Transverse colon (tissue), 4 donors: ENCODE data around the gene CACNA1E. TPM values are rescaled to one million over a fixed set of nuclear protein-coding genes. Genes with fewer than 3 reads are reported as not detected.

Source experiments
- DNase-seq: peaks from one replicate; pipeline ENCODE4 v3.0.0-alpha.2; 2019
- H3K27ac ChIP-seq, 4 donors: fragments of 200-600 bp; sonication (generic); 2 replicates each; pipeline ENCODE4 v1.5.1; 2016 to 2018; ENCODE audit warnings: inconsistent platforms in 4 of 4
- H3K27me3 ChIP-seq: fragments of 200-600 bp; sonication (generic); 2 replicates; pipeline ENCODE4 v1.5.1; 2017; ENCODE audit warnings: inconsistent platforms
- H3K36me3 ChIP-seq, 4 donors: fragments of 200-600 bp; sonication (generic); 2 replicates each; pipeline ENCODE4 v1.5.1; 2017 to 2019; ENCODE audit warnings: inconsistent platforms in 4 of 4
- H3K4me1 ChIP-seq, 4 donors: fragments of 200-600 bp; sonication (generic); 2 replicates each; pipeline ENCODE4 v1.5.1; 2017 to 2020; ENCODE audit warnings: inconsistent platforms in 4 of 4
- H3K4me3 ChIP-seq, 4 donors: fragments of 200-600 bp; sonication (generic); 1 replicate in 1 of 4; 2 replicates in 3 of 4; pipeline versions ENCODE4 v1.5.1 to v1.6.1; 2017 to 2019; ENCODE audit warnings: inconsistent platforms in 4 of 4
- H3K9me3 ChIP-seq, 2 donors: fragments of 200-600 bp; sonication (generic); 2 replicates each; pipeline ENCODE4 v1.5.1; 2017 to 2019; ENCODE audit warnings: inconsistent platforms in 2 of 2
- EP300 ChIP-seq: sonication (generic); formaldehyde crosslinking; IDR thresholded peaks from one replicate; pipeline ENCODE4 v1.6.1; 2017; ENCODE audit warnings: antibody characterized with exemption, low read depth
- POLR2A ChIP-seq: fragments of 450-650 bp; IDR thresholded peaks from one replicate; pipeline ENCODE4 v1.6.1; 2016; ENCODE audit warnings: antibody characterized with exemption, mild to moderate bottlenecking, moderate library complexity
- POLR2AphosphoS5 ChIP-seq, 3 donors: sonication (generic); formaldehyde crosslinking; IDR thresholded peaks; one replicate each; pipeline ENCODE4 v1.6.1; 2016; ENCODE audit warnings: antibody characterized with exemption in 3 of 3
- WGBS, 2 donors: methylation state at CpG; one replicate each; pipeline ENCODE4 v1.1.5; 2018; ENCODE audit warnings: low coverage in 1 of 2; 5-methylcytosine and 5-hydroxymethylcytosine counted together
- in situ Hi-C, 4 donors: fragments of 200-750 bp; cut with MboI; loops; one replicate each; pipeline versions ENCODE4 v1.15.0 to v1.15.1; 2017; ENCODE audit warnings: low sequenced_read_pairs in 3 of 4, low pct_ligation_motif_present in 1 of 4, low pct_unique_long_range_greater_than_20kb in 1 of 4
- intact Hi-C: fragments of 100-400 bp; cut with DNase I; formaldehyde crosslinking; loops from one replicate; pipeline ENCODE4 v1.15.1; 2023; ENCODE audit warnings: low total_unique reads
- total RNA-seq, 4 donors: library from RNA; depleted of rRNA; stranded (reverse); fragments of >200 nt; gene quantifications; one replicate each; pipeline ENCODE4 v1.1.0, GENCODE V29; 2016
- TF ChIP-seq, protein P1 (sequence below), 5 experiments: fragments of 200-600 bp in 3 of 5; fragments of 450-650 bp in 2 of 5; sonication (generic) in 3 of 5; IDR thresholded peaks; 1 replicate in 2 of 5; 2 replicates in 3 of 5; pipeline ENCODE4 v1.5.1; 2016 to 2017; ENCODE audit warnings: antibody characterized with exemption in 5 of 5, inconsistent platforms in 3 of 5, mild to moderate bottlenecking in 2 of 5, moderate library complexity in 1 of 5

Gene CACNA1E
- total RNA-seq, 4 donors from 2014 or later = under 0.01 to 0.16 (median 0.14) TPM; not detected in 1

DNA sequence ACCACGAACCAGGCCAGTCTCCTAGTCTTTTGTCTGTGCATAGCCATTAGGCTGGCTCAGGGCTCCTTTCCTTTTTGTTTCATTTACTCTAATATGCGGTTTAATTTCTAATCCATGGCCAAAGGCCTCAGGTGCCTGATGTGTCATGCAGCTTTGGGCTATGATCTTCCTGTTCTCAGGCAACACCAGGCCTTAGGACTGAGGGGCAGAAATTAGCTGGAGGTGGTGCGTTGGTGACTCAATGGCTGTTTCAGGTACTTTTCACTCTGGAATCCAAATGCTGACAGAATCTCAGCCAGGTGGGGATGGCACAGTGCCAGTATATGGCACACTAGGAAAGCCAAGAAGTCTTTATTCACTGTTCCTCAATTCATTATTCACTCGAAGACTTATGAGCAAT is 105.3 kb downstream of the CACNA1E start:
- 86 to 91% methylated on average over 3 to 4 of the region's 4 CpGs for WGBS, 2 donors
- intact Hi-C loops = no loop called here

GRCh38 chr1:181592255-181592859 is 109.0 kb downstream of the CACNA1E start:
- in situ Hi-C loops (no loop called here), intact Hi-C loops (no loop called here)
- Histone ChIP-seq H3K27ac (no peak overlapping the region), H3K9me3 (no peaks in the 10 kb centered on the region), H3K4me1 (no peaks in the 10 kb centered on the region), H3K4me3 (no peak overlapping the region), H3K36me3 (no peaks in the 10 kb centered on the region), H3K27me3 (peaks cover 9% of the 10 kb centered on the region)
- no peak for DNase-seq
- TF ChIP-seq EP300 (no peak), POLR2AphosphoS5 (IDR thresholded peaks at IDR 0.05) (no peak), POLR2A (no peak)
- TF ChIP-seq, protein P1, sequence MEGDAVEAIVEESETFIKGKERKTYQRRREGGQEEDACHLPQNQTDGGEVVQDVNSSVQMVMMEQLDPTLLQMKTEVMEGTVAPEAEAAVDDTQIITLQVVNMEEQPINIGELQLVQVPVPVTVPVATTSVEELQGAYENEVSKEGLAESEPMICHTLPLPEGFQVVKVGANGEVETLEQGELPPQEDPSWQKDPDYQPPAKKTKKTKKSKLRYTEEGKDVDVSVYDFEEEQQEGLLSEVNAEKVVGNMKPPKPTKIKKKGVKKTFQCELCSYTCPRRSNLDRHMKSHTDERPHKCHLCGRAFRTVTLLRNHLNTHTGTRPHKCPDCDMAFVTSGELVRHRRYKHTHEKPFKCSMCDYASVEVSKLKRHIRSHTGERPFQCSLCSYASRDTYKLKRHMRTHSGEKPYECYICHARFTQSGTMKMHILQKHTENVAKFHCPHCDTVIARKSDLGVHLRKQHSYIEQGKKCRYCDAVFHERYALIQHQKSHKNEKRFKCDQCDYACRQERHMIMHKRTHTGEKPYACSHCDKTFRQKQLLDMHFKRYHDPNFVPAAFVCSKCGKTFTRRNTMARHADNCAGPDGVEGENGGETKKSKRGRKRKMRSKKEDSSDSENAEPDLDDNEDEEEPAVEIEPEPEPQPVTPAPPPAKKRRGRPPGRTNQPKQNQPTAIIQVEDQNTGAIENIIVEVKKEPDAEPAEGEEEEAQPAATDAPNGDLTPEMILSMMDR (IDR thresholded peaks at IDR 0.05) = no peak
- WGBS, 2 donors = 47% methylated on average over 6 of the region's 6 CpGs; no CpG with 5 or more reads in 1 of the 2 donors

More for the DNA sequence above, 105.3 kb downstream of the CACNA1E start:
- DNase-seq = no peak
- no peaks in the 10 kb centered on the region for H3K4me1 ChIP-seq
- H3K36me3 ChIP-seq = no peaks in the 10 kb centered on the region
- peaks cover 9% of the 10 kb centered on the region for H3K27me3 ChIP-seq
- no peak for TF ChIP-seq POLR2AphosphoS5 (IDR thresholded peaks at IDR 0.05)
- TF ChIP-seq EP300 = no peak
- TF ChIP-seq, protein P1 (IDR thresholded peaks at IDR 0.05) = no peak
- no peak for TF ChIP-seq POLR2A
- in situ Hi-C loops = no loop called here
- no peaks in the 10 kb centered on the region for H3K9me3 ChIP-seq
- no peak overlapping the region for H3K27ac ChIP-seq
- H3K4me3 ChIP-seq = no peak overlapping the region

- H3K9me3 ChIP-seq = no peaks in the 10 kb centered on the region
- WGBS, 2 donors = 27 to 62% methylated on average over 2 to 4 of the region's 4 CpGs
- peaks cover 9% of the 10 kb centered on the region for H3K27me3 ChIP-seq
- no peaks in the 10 kb centered on the region for H3K36me3 ChIP-seq
- no peak for TF ChIP-seq POLR2A
- TF ChIP-seq POLR2AphosphoS5 (IDR thresholded peaks at IDR 0.05) = no peak
- TF ChIP-seq, protein P1 (IDR thresholded peaks at IDR 0.05) = no peak
- TF ChIP-seq EP300 = no peak
- H3K4me1 ChIP-seq = no peaks in the 10 kb centered on the region
- intact Hi-C loops = no loop called here
- in situ Hi-C loops = no loop called here
- no peak for DNase-seq
- no peak overlapping the region for H3K4me3 ChIP-seq
- no peak overlapping the region for H3K27ac ChIP-seq
These were observed 109.7 kb downstream of the CACNA1E start for GRCh38 chr1:181593042-181593441.

- in situ Hi-C loops (no loop called here), intact Hi-C loops (no loop called here)
- no peak overlapping the region for H3K4me3 ChIP-seq
- TF ChIP-seq EP300 (no peak), POLR2AphosphoS5 (IDR thresholded peaks at IDR 0.05) (no peak), POLR2A (no peak)
- TF ChIP-seq, protein P1 (IDR thresholded peaks at IDR 0.05) = no peak
- no peaks in the 10 kb centered on the region for H3K36me3 ChIP-seq
- no peaks in the 10 kb centered on the region for H3K9me3 ChIP-seq
- no peaks in the 10 kb centered on the region for H3K4me1 ChIP-seq
- 83 to 91% methylated on average over 2 to 5 of the region's 5 CpGs for WGBS, 2 donors
- no peak overlapping the region for H3K27ac ChIP-seq
- no peak for DNase-seq
- H3K27me3 ChIP-seq = peaks cover 9% of the 10 kb centered on the region
These were observed 111.2 kb downstream of the CACNA1E start for GRCh38 chr1:181594553-181594952.
